ENCODE results near the gene ABCG4. TPM values are rescaled to one million over a fixed set of nuclear protein-coding genes. Genes with fewer than 3 reads are reported as not detected.
"Not testable (repeated sequence)": the region's sequence is repeated elsewhere in the genome, so short reads cannot be mapped to it uniquely, and the experiment has no call there.

The ABCG4 gene
- total and polyA plus RNA-seq, 8 donors, result 0.06 to 0.37 (median 0.10) TPM; not detected in 5

DNA sequence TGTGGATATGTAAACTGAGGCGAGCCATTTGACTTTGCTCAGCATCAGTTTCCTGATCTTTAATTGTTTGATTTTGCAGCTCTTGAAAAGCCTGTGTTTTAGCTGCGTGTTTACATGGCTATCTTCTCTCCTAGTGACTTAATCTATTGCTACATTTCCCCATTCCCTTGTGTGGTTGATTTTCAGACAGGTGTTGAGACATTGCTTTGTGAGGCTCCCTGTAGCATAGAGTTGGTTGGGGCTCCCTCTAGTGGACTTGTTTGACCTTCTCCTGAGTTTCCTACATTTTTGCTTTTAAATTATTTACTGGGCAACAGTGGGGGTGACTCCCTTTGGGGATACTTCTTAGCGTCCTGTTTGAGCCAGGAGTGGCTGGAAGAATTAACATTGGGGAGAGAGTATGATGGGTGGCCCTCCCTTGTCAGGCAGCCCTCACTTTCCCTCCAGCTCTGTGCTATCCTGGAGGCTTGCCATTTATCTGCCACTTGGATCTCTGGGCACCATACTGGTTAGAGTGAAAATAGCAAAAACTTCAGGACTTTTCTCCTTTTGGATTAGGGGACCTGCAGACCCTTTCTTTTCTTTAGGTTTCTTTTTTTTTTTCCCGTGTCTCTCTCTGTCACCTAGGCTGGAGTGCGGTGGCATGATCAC, 48.1 kb downstream of the ABCG4 start:
- H3K27ac ChIP-seq, result peak overlapping the region in 3 of 5 donors; percentile 16 to 58 (median 36)

DNA sequence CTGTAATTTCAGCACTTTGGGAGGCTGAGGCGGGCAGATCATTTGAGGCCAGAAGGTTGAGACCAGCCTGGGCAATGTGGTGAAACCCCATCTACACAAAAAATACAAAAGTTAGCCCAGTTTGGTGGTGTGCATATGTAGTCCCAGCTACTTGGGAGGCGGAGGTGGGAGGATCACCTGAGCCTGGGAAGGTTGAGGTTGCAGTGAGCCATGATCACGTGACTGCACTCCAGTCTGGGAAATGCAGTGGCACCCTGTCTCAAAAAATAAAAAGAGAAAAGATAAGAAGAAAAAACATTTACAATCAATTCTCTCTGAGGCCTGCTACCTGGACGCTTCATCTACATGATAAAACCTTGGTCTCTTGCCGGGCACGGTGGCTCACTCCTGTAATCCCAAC, 50.1 kb downstream of the ABCG4 start:
- intact Hi-C loops (cut with DNase I; ENCODE audit: low total_unique reads), result no loop called here
- 43 to 73% (median 52%) methylated on average over 6 of the region's 6 CpGs for WGBS, 5 donors
- H3K36me3 ChIP-seq, result no peaks in the 10 kb centered on the region
- H3K27ac ChIP-seq, result no peak overlapping the region
- TF ChIP-seq POLR2A (IDR thresholded peaks at IDR 0.05), result no peak
- no peak for TF ChIP-seq POLR2AphosphoS5 (IDR thresholded peaks at IDR 0.05)
- TF ChIP-seq, protein P1, sequence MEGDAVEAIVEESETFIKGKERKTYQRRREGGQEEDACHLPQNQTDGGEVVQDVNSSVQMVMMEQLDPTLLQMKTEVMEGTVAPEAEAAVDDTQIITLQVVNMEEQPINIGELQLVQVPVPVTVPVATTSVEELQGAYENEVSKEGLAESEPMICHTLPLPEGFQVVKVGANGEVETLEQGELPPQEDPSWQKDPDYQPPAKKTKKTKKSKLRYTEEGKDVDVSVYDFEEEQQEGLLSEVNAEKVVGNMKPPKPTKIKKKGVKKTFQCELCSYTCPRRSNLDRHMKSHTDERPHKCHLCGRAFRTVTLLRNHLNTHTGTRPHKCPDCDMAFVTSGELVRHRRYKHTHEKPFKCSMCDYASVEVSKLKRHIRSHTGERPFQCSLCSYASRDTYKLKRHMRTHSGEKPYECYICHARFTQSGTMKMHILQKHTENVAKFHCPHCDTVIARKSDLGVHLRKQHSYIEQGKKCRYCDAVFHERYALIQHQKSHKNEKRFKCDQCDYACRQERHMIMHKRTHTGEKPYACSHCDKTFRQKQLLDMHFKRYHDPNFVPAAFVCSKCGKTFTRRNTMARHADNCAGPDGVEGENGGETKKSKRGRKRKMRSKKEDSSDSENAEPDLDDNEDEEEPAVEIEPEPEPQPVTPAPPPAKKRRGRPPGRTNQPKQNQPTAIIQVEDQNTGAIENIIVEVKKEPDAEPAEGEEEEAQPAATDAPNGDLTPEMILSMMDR (IDR thresholded peaks at IDR 0.05), result no peak
- TF ChIP-seq EP300 (IDR thresholded peaks at IDR 0.05), result no peak
- H3K27me3 ChIP-seq, result no peaks in the 10 kb centered on the region
- no peaks in the 10 kb centered on the region for H3K9me3 ChIP-seq
- H3K4me1 ChIP-seq, result peaks cover 0 to 21% (median 9%) of the 10 kb centered on the region in 4 donors
- H3K4me3 ChIP-seq, result no peak overlapping the region
- no peak for DNase-seq

More for the DNA sequence above, 48.1 kb downstream of the ABCG4 start:
- no peaks in the 10 kb centered on the region for H3K9me3 ChIP-seq
- WGBS, 5 donors, result 27 to 42% (median 38%) methylated on average over 5 of the region's 5 CpGs
- intact Hi-C loops (cut with DNase I; ENCODE audit: low total_unique reads), result no loop called here
- peaks cover 0 to 25% (median 9%) of the 10 kb centered on the region in 4 donors for H3K4me1 ChIP-seq
- no peaks in the 10 kb centered on the region for H3K27me3 ChIP-seq
- H3K36me3 ChIP-seq, result no peaks in the 10 kb centered on the region
- H3K4me3 ChIP-seq, result no peak overlapping the region
- TF ChIP-seq EP300 (IDR thresholded peaks at IDR 0.05), result no peak
- TF ChIP-seq, protein P1 (IDR thresholded peaks at IDR 0.05), result peak in 5 of 7 experiments; percentile 55 to 91 (median 75)
- no peak for TF ChIP-seq POLR2A (IDR thresholded peaks at IDR 0.05)
- TF ChIP-seq POLR2AphosphoS5 (IDR thresholded peaks at IDR 0.05), result peak in 2 of 3 donors; percentile 13 to 80
- peak; percentile 76 to 95 for DNase-seq

DNA sequence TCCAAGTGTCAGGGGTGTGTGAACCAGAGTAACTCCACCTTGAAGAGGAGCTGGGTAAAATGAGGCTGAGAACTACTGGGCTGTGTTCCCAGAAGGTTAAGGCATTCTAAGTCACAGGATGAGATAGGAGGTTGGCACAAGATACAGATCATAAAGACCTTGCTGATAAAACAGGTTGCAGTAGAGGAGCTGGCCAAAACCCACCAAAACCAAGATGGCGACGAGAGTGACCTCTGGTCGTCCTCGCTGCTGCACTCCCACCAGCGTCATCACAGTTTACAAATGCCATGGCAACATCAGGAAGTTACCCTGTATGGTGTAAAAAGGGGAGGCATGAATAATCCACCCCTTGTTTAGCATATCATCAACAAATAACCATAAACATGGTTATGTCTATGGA, 52.4 kb downstream of the ABCG4 start:
- H3K4me1 ChIP-seq, result peaks cover 9 to 24% (median 19%) of the 10 kb centered on the region in 4 donors
- intact Hi-C loops (cut with DNase I; ENCODE audit: low total_unique reads); DNase-seq; H3K27me3 ChIP-seq; H3K36me3 ChIP-seq; H3K9me3 ChIP-seq; H3K4me3 ChIP-seq; H3K27ac ChIP-seq: not testable (repeated sequence)
- 70 to 88% (median 78%) methylated on average over 5 of the region's 5 CpGs for WGBS, 5 donors

DNA sequence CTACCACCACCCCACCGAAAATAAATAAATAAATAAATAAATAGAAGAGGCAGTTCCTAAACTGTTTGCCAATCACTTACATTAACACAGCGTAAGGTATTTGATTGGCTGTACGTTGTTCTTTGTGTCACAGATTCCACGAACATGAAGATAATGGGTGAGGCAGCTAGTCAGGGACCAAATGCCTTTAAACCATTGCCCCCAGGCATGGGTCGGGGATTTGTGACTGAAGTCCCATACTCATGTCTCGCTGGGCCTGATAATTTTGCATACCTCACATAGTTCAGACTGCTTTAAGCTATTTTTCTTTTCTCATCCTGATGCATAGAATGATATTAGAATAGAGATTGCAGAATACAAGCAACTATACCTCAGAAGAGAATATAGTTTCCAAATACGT, 53.7 kb downstream of the ABCG4 start:
- DNase-seq, result no peak
- Histone ChIP-seq H3K36me3 (no peaks in the 10 kb centered on the region), H3K4me1 (peaks cover 12 to 21% (median 16%) of the 10 kb centered on the region in 4 donors), H3K27ac (no peak overlapping the region), H3K4me3 (no peak overlapping the region), H3K27me3 (no peaks in the 10 kb centered on the region), H3K9me3 (no peaks in the 10 kb centered on the region)
- intact Hi-C loops (cut with DNase I; ENCODE audit: low total_unique reads), result no loop called here
- TF ChIP-seq EP300 (IDR thresholded peaks at IDR 0.05) (no peak), POLR2A (IDR thresholded peaks at IDR 0.05) (no peak), POLR2AphosphoS5 (IDR thresholded peaks at IDR 0.05) (no peak)
- TF ChIP-seq, protein P1 (IDR thresholded peaks at IDR 0.05), result no peak
- 85 to 97% (median 91%) methylated on average over 7 of the region's 7 CpGs for WGBS, 5 donors

DNA sequence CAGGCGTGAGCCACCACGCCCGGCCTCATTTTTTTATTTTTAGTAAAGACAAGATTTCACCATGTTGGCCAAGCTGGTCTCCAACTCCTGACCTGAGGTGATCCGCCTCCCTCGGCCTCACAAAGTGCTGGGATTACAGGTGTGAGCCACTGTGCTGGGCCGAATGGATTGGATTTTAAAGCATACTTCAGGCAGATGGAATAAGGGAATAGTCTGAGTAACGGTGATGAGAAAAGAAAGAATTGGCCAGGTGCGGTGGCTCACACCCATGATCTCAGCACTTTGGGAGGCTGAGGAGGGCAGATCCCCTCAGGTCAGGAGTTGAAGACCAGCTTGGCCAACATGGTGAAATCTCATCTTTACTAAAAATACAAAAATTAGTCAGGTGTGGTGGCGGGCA, 55.2 kb downstream of the ABCG4 start:
- Histone ChIP-seq H3K36me3 (no peaks in the 10 kb centered on the region), H3K9me3 (no peaks in the 10 kb centered on the region), H3K4me1 (peaks cover 18 to 36% (median 28%) of the 10 kb centered on the region in 4 donors), H3K27ac (no peak overlapping the region), H3K4me3 (no peak overlapping the region), H3K27me3 (no peaks in the 10 kb centered on the region)
- no peak for DNase-seq
- intact Hi-C loops (cut with DNase I; ENCODE audit: low total_unique reads), result no loop called here
- WGBS, 5 donors, result 93 to 97% (median 94%) methylated on average over 9 of the region's 9 CpGs
- TF ChIP-seq POLR2A (IDR thresholded peaks at IDR 0.05) (no peak), EP300 (IDR thresholded peaks at IDR 0.05) (no peak), POLR2AphosphoS5 (IDR thresholded peaks at IDR 0.05) (no peak)
- TF ChIP-seq, protein P1 (IDR thresholded peaks at IDR 0.05), result no peak
